Measurements from ENCODE around the gene NDUFS6.

The NDUFS6 gene

GRCh38 chr5:1821862-1822261 is 20.7 kb downstream of the NDUFS6 start:
- DNase-seq = no peak
- no peaks in the 10 kb centered on the region for H3K4me1 ChIP-seq (ENCODE audit: control insufficient read depth, insufficient read depth, low read length, poor library complexity, severe bottlenecking)
- peaks cover 31% of the 10 kb centered on the region for H3K36me3 ChIP-seq (ENCODE audit: control insufficient read depth, insufficient read depth, low read length)
- no peak overlapping the region for H3K4me3 ChIP-seq (ENCODE audit: insufficient read depth, low read depth, low read length, poor library complexity, severe bottlenecking)
- H3K27ac ChIP-seq (ENCODE audit: insufficient read depth, low read length, poor library complexity, severe bottlenecking) = no peak overlapping the region
- no peaks in the 10 kb centered on the region for H3K27me3 ChIP-seq (replicated peaks; ENCODE audit: control insufficient read depth, insufficient read depth, low read length, poor library complexity, severe bottlenecking)
- no peaks in the 10 kb centered on the region for H3K9me3 ChIP-seq (ENCODE audit: control insufficient read depth, low read length)

GRCh38 chr5:1823381-1824034 is 22.3 kb downstream of the NDUFS6 start:
- H3K36me3 ChIP-seq (ENCODE audit: control insufficient read depth, insufficient read depth, low read length) = peaks cover 20% of the 10 kb centered on the region
- H3K9me3 ChIP-seq (ENCODE audit: control insufficient read depth, low read length) = no peaks in the 10 kb centered on the region
- no peaks in the 10 kb centered on the region for H3K4me1 ChIP-seq (ENCODE audit: control insufficient read depth, insufficient read depth, low read length, poor library complexity, severe bottlenecking)

GRCh38 chr5:1824109-1824821 is 23.1 kb downstream of the NDUFS6 start:
- Histone ChIP-seq H3K4me1 (ENCODE audit: control insufficient read depth, insufficient read depth, low read length, poor library complexity, severe bottlenecking) (no peaks in the 10 kb centered on the region), H3K9me3 (ENCODE audit: control insufficient read depth, low read length) (no peaks in the 10 kb centered on the region), H3K4me3 (ENCODE audit: insufficient read depth, low read depth, low read length, poor library complexity, severe bottlenecking) (no peak overlapping the region), H3K27me3 (replicated peaks; ENCODE audit: control insufficient read depth, insufficient read depth, low read length, poor library complexity, severe bottlenecking) (no peaks in the 10 kb centered on the region), H3K27ac (ENCODE audit: insufficient read depth, low read length, poor library complexity, severe bottlenecking) (no peak overlapping the region), H3K36me3 (ENCODE audit: control insufficient read depth, insufficient read depth, low read length) (peaks cover 13% of the 10 kb centered on the region)
- no peak for DNase-seq

More at GRCh38 chr5:1823381-1824034, 22.3 kb downstream of the NDUFS6 start:
- H3K4me3 ChIP-seq (ENCODE audit: insufficient read depth, low read depth, low read length, poor library complexity, severe bottlenecking) = no peak overlapping the region
- H3K27ac ChIP-seq (ENCODE audit: insufficient read depth, low read length, poor library complexity, severe bottlenecking) = no peak overlapping the region
- no peaks in the 10 kb centered on the region for H3K27me3 ChIP-seq (replicated peaks; ENCODE audit: control insufficient read depth, insufficient read depth, low read length, poor library complexity, severe bottlenecking)
- DNase-seq = no peak

GRCh38 chr5:1824903-1825841 is 24.0 kb downstream of the NDUFS6 start:
- Histone ChIP-seq H3K4me3 (ENCODE audit: insufficient read depth, low read depth, low read length, poor library complexity, severe bottlenecking) (no peak overlapping the region), H3K4me1 (ENCODE audit: control insufficient read depth, insufficient read depth, low read length, poor library complexity, severe bottlenecking) (no peaks in the 10 kb centered on the region), H3K27ac (ENCODE audit: insufficient read depth, low read length, poor library complexity, severe bottlenecking) (no peak overlapping the region), H3K36me3 (ENCODE audit: control insufficient read depth, insufficient read depth, low read length) (peaks cover 12% of the 10 kb centered on the region), H3K27me3 (replicated peaks; ENCODE audit: control insufficient read depth, insufficient read depth, low read length, poor library complexity, severe bottlenecking) (no peaks in the 10 kb centered on the region), H3K9me3 (ENCODE audit: control insufficient read depth, low read length) (no peaks in the 10 kb centered on the region)
- DNase-seq = no peak

- H3K4me3 ChIP-seq (ENCODE audit: insufficient read depth, low read depth, low read length, poor library complexity, severe bottlenecking) = no peak overlapping the region
- no peaks in the 10 kb centered on the region for H3K27me3 ChIP-seq (replicated peaks; ENCODE audit: control insufficient read depth, insufficient read depth, low read length, poor library complexity, severe bottlenecking)
- no peak for DNase-seq
- H3K4me1 ChIP-seq (ENCODE audit: control insufficient read depth, insufficient read depth, low read length, poor library complexity, severe bottlenecking) = no peaks in the 10 kb centered on the region
- H3K9me3 ChIP-seq (ENCODE audit: control insufficient read depth, low read length) = no peaks in the 10 kb centered on the region
- no peak overlapping the region for H3K27ac ChIP-seq (ENCODE audit: insufficient read depth, low read length, poor library complexity, severe bottlenecking)
- H3K36me3 ChIP-seq (ENCODE audit: control insufficient read depth, insufficient read depth, low read length) = no peaks in the 10 kb centered on the region
Observed at GRCh38 chr5:1826235-1826980, 25.2 kb downstream of the NDUFS6 start.

- Histone ChIP-seq H3K4me3 (ENCODE audit: insufficient read depth, low read depth, low read length, poor library complexity, severe bottlenecking) (no peak overlapping the region), H3K27ac (ENCODE audit: insufficient read depth, low read length, poor library complexity, severe bottlenecking) (no peak overlapping the region), H3K4me1 (ENCODE audit: control insufficient read depth, insufficient read depth, low read length, poor library complexity, severe bottlenecking) (no peaks in the 10 kb centered on the region), H3K9me3 (ENCODE audit: control insufficient read depth, low read length) (no peaks in the 10 kb centered on the region), H3K27me3 (replicated peaks; ENCODE audit: control insufficient read depth, insufficient read depth, low read length, poor library complexity, severe bottlenecking) (no peaks in the 10 kb centered on the region), H3K36me3 (ENCODE audit: control insufficient read depth, insufficient read depth, low read length) (no peaks in the 10 kb centered on the region)
- DNase-seq = no peak
Observed at GRCh38 chr5:1827025-1827885, 26.0 kb downstream of the NDUFS6 start.

- H3K9me3 ChIP-seq (ENCODE audit: control insufficient read depth, low read length) = no peaks in the 10 kb centered on the region
- no peaks in the 10 kb centered on the region for H3K27me3 ChIP-seq (replicated peaks; ENCODE audit: control insufficient read depth, insufficient read depth, low read length, poor library complexity, severe bottlenecking)
- H3K4me1 ChIP-seq (ENCODE audit: control insufficient read depth, insufficient read depth, low read length, poor library complexity, severe bottlenecking) = no peaks in the 10 kb centered on the region
- H3K27ac ChIP-seq (ENCODE audit: insufficient read depth, low read length, poor library complexity, severe bottlenecking) = no peak overlapping the region
- H3K36me3 ChIP-seq (ENCODE audit: control insufficient read depth, insufficient read depth, low read length) = no peaks in the 10 kb centered on the region
- DNase-seq = peak in 2 of 3 donors; percentile 5 to 33
- H3K4me3 ChIP-seq (ENCODE audit: insufficient read depth, low read depth, low read length, poor library complexity, severe bottlenecking) = no peak overlapping the region
Observed at GRCh38 chr5:1827886-1828397, 26.7 kb downstream of the NDUFS6 start.

- Histone ChIP-seq H3K4me3 (ENCODE audit: insufficient read depth, low read depth, low read length, poor library complexity, severe bottlenecking) (no peak overlapping the region), H3K27me3 (replicated peaks; ENCODE audit: control insufficient read depth, insufficient read depth, low read length, poor library complexity, severe bottlenecking) (no peaks in the 10 kb centered on the region), H3K36me3 (ENCODE audit: control insufficient read depth, insufficient read depth, low read length) (no peaks in the 10 kb centered on the region), H3K9me3 (ENCODE audit: control insufficient read depth, low read length) (no peaks in the 10 kb centered on the region), H3K4me1 (ENCODE audit: control insufficient read depth, insufficient read depth, low read length, poor library complexity, severe bottlenecking) (no peaks in the 10 kb centered on the region), H3K27ac (ENCODE audit: insufficient read depth, low read length, poor library complexity, severe bottlenecking) (no peak overlapping the region)
- no peak for DNase-seq
Observed at GRCh38 chr5:1830571-1831228, 29.5 kb downstream of the NDUFS6 start.
